Measurements from ENCODE around the gene TP53BP2.
"Not testable (repeated sequence)": the region's sequence is repeated elsewhere in the genome, so short reads cannot be mapped to it uniquely, and the experiment has no call there.

TP53BP2 gene

DNA sequence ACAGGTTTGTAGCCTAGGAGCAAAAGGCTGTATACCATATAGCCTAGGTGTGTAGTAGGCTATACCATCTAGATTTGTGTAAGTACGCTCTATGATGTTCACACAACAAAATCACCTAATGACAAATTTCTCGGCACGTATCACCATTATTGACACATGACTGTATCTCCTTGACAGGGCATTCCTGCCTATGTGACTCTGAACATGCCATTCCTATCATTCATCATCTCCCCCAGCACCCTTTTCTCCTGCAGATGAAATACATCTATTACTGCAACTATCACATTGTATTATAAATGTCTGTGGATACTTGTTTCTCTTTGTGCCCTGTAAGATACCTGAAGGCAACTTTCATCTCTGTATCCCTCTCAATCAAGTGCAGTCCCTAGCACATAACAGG, 29.9 kb downstream of the TP53BP2 start:
- no peak overlapping the region; the same call in 1 of the 2 replicates for H3K27ac ChIP-seq
- TF ChIP-seq CTCF (conservative IDR thresholded peaks at IDR 0.05) (no peak), ZFX (IDR thresholded peaks at IDR 0.05) (no peak)

DNA sequence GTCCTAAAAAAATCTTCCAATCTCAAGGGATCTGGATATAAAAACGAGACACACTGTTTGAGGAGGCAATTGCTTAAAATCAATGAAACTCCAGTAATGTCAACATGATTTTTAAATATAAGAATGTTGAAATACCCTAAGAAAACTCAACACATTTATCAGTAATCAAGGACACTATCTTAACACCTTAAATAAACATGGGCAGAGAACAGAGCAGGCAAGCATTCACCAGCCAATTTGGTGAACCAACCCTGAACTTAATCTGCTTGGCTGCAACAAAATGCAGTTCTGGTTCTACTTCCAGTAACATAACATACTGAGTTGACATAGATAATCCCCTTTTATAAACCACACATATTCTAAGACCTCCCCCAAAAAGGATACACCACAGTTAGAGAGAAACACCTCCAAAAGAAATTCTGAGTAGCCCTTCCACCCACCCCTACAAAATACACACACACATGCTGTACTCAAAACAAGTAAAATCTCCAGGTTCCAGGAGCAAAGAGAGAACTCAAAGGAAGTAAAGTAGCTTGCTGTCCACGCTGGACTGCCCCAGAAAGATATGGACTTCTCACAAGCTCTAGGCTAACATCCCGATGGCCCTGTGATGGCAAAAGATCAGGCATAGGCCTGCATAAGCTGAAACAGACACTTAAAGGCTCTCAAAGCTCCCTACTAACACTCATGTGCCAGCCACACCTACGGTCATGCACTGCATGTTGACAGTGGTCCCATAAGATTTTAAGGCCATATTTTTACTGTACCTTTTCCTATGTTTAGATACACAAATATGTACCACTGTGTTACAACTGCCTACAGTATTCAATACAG, 30.5 kb downstream of the TP53BP2 start:
- no peak for TF ChIP-seq ZFX (IDR thresholded peaks at IDR 0.05)
- no peak for TF ChIP-seq CTCF (conservative IDR thresholded peaks at IDR 0.05)
- peak overlapping the region; percentile 28; the same call in 1 of the 2 replicates for H3K27ac ChIP-seq

- no peak overlapping the region; the same call in 1 of the 2 replicates for H3K27ac ChIP-seq
- TF ChIP-seq ZFX (IDR thresholded peaks at IDR 0.05) (no peak), CTCF (conservative IDR thresholded peaks at IDR 0.05) (no peak)
Measured at GRCh38 chr1:223813645-223814044, 32.1 kb downstream of the TP53BP2 start.

- no peak overlapping the region for H3K27ac ChIP-seq
- TF ChIP-seq ZFX (IDR thresholded peaks at IDR 0.05) (no peak), CTCF (conservative IDR thresholded peaks at IDR 0.05) (peak; percentile 70)
Measured at GRCh38 chr1:223811634-223812101, 34.1 kb downstream of the TP53BP2 start.

GRCh38 chr1:223810586-223810985, 35.2 kb downstream of the TP53BP2 start:
- H3K27ac ChIP-seq: no peak overlapping the region
- TF ChIP-seq CTCF (conservative IDR thresholded peaks at IDR 0.05) (no peak), ZFX (IDR thresholded peaks at IDR 0.05) (no peak)

DNA sequence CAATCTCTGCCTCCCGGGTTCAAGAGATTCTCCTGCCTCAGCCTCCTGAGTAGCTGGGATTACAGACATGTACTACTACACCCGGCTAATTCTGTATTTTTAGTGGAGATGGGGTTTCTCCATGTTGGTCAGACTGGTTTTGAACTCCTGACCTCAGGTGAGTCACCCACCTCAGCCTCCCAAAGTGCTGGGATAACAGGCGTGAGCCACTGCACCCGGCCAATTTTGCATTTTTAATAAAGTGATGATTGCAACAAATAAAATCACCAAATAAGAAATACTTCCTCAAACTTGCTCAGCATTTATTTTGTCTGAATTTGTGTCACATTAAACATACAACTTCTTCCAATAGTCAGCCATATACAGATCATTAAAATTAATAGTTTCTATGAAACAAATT, 35.8 kb downstream of the TP53BP2 start:
- not testable (repeated sequence) for H3K27ac ChIP-seq

DNA sequence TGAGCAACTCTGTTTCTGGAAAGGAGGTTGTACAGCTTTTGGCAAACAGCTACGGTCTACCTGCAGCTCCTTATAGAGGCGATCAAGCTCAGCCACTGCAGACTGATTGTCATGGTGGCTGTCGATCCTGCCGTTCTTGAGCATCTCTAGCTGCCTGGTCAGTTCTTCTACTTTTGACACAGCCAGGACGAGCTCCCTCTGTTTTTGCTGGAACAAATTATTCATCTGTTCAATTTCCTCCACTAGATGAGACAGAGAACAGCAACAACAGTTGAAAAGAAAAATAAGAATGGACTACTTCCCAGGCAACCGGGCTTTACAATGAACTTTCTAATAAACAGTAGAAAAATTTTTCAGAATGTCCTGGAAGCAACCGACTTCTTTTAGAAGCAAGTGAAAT, 42.5 kb downstream of the TP53BP2 start:
- TF ChIP-seq ZFX (IDR thresholded peaks at IDR 0.05) (no peak), CTCF (conservative IDR thresholded peaks at IDR 0.05) (no peak)
- no peak overlapping the region for H3K27ac ChIP-seq

GRCh38 chr1:223802602-223803001, 43.1 kb downstream of the TP53BP2 start:
- TF ChIP-seq ZFX (IDR thresholded peaks at IDR 0.05) (no peak), CTCF (conservative IDR thresholded peaks at IDR 0.05) (no peak)
- no peak overlapping the region for H3K27ac ChIP-seq

All from C4-2B (cell line).